GM12878 (cell line): Measurements from ENCODE around the gene RTN3.

Source experiments
- NR2C2 ChIP-seq: IDR thresholded peaks from 2 replicates; pipeline ENCODE4 v1.6.1; 2011; ENCODE audit warnings: borderline replicate concordance, low read depth; ENCODE audit not compliant: control insufficient read depth, insufficient read length
- POLR2A ChIP-seq: IDR thresholded peaks from 2 replicates; pipeline ENCODE4 v1.6.1; 2011; ENCODE audit warnings: low read depth, mild to moderate bottlenecking, low read length
- SUZ12 ChIP-seq: fragments of 200-600 bp; sonication (generic); IDR thresholded peaks from one replicate; pipeline ENCODE4 v1.6.1; 2018; ENCODE audit warnings: antibody characterized with exemption, mild to moderate bottlenecking; ENCODE audit not compliant: unreplicated experiment

DNA sequence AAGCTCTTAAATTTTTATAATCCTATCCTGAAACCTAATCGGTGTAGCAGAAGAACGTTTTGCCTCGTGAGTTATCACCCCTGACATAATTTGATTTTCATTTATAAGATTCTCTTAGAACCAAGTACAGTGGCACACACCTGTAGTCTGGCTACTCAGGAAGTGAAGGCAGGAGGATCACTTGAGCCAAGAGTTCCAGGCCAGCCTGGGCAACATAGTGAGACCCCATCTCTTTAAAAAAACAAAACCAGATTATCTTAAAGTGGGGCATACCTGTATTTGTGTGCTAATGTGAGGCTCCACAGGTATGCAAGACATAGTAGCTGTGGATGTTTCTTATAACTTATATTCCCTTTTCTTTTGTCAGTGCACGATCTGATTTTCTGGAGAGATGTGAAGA lies 68.3 kb downstream of the RTN3 start:
- TF ChIP-seq POLR2A = no peak
- TF ChIP-seq NR2C2 = no peak
- no peak for TF ChIP-seq SUZ12
